Measurements from ENCODE around the gene EFNA3.

EFNA3 gene

GRCh38 chr1:155085504-155086127 lies 7.0 kb downstream of the EFNA3 start:
- DNase-seq, result no peak

DNA sequence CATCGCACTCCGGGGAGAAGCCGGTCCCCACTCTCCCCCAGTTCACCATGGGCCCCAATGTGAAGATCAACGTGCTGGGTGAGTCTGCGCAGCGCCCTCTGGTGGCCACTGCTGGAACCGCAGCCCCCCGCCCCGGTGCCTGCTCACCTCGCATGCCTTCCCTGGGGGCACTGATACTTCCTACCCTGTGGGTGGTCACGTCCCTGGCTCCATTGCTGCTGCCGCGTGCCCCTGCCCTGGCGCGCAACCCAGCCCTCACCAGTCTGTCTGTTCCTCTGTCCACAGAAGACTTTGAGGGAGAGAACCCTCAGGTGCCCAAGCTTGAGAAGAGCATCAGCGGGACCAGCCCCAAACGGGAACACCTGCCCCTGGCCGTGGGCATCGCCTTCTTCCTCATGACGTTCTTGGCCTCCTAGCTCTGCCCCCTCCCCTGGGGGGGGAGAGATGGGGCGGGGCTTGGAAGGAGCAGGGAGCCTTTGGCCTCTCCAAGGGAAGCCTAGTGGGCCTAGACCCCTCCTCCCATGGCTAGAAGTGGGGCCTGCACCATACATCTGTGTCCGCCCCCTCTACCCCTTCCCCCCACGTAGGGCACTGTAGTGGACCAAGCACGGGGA lies 7.6 kb downstream of the EFNA3 start:
- DNase-seq, result peak; percentile 67

DNA sequence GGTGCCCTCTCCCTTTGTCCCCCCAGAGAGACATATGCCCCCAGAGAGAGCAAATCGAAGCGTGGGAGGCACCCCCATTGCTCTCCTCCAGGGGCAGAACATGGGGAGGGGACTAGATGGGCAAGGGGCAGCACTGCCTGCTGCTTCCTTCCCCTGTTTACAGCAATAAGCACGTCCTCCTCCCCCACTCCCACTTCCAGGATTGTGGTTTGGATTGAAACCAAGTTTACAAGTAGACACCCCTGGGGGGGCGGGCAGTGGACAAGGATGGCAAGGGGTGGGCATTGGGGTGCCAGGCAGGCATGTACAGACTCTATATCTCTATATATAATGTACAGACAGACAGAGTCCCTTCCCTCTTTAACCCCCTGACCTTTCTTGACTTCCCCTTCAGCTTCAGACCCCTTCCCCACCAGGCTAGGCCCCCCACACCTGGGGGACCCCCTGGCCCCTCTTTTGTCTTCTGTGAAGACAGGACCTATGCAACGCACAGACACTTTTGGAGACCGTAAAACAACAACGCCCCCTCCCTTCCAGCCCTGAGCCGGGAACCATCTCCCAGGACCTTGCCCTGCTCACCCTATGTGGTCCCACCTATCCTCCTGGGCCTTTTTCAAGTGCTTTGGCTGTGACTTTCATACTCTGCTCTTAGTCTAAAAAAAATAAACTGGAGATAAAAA lies 8.4 kb downstream of the EFNA3 start:
- DNase-seq, result no peak

DNA sequence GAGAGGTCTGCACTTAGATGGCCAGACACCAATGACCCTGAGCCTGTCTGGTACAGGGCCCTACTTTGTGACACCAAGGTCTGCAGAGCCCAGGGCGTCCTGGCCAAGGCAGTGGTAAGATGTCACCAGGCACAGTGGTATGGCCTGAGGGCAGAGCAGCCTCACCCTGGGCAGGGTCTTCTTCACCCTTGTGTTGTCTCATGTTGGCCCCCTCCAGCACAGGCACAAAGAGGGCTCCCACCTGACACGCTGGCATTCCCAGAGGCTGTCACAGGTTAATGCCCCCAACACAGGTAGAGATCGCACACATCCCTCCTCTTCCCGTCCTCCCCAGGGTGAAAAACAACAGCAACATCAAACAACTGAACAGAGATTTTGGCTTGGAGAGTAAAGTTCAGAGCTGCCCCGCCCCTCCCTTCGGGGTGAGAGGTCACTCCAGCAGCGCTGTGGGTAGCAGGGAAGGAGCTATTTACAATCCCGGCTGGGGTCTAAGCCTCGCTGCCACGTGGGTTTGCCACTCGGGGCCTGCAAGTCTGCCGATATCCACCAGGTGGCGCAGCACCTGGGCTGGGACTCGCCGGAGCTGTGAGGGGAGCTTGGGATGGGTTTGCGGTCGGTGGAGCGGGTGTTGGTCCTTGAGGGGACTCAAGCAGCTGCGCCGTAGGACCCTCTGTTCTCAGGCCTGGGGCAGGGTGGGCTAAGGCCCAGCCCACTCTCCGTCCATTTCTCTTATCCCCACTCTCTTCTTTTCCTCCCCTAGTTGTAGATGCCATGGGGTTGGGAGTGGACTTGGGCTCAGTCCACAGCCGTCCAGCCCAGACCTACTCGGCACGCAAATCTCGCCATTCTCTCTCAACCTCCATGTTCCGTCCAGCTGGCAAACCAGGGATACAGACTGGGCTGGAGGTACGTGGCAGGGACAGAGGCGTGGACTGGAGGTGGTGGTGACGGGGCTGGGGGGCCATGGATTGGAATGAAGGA lies 12.7 kb downstream of the EFNA3 start:
- peak; percentile 61 for DNase-seq

DNA sequence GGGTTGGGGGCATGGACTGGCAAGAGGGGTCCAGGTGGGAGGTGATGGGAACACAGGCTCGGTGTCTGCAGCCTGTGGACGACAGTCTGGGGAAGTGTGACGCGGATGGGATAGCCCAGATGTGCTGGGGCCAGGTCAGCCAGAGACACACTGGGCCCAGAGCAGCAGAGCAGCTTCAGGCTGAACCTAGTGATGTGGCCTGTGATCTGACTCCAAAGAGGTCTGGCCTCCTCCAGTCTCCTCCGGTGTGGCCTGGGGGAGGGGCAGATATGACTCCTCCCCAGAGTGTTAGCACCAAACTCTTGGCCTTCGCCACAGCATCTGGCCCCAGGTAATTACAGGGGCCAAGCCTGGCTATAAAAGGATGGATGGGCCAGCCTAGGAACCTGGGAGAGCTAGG lies 13.5 kb downstream of the EFNA3 start:
- DNase-seq, result no peak

- DNase-seq, result no peak
Observed at GRCh38 chr1:155092641-155093040, 14.0 kb downstream of the EFNA3 start.

DNA sequence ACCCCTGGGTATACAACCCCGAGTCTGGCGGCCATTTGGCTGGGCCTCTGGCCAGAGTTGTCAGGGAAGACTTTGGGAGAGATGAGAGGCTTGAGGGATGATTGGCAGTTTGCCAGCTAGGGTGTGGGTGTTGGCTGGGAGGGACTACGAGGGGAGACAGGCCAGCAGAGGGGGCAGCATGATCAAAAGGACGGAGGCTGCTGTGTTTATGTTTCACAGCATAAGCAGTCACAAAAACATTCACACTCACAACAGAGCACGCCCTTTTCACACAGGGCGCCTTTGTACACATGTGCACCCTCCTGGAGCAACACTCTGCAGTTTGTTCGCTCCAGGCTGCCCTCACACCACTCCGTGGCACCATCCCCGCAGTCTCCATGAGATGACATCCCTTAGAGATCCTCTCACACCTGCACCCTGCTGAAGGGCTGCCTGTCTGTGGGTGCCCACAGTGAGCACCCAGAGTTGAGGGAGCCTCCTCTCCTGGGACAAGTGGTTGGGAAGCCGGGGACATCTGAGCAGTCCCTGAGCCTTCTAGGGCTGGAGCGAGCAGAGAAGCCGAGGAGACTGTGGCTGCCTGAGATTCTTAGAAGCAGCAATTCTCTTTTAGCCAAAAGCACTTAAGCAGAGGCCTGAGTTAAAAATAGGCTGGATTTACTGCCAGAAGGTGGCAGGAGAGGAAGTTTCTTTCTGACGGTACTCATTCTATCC lies 15.4 kb downstream of the EFNA3 start:
- no peak for DNase-seq

DNA sequence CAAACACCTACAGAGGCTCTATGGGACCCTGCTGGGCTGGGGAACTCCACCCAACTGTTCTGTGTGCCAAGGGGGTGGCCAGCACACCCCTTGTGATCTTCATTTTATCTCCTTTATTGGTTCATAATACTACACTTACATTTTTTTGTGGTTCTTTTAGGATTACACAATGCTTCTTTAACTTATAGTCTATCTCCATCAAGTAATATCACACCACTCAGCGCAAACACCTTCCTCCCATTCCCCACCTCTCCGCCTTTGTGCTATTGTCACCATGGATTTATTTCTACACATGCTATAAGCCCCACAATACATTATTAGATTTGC lies 15.9 kb downstream of the EFNA3 start:
- DNase-seq, result no peak

DNA sequence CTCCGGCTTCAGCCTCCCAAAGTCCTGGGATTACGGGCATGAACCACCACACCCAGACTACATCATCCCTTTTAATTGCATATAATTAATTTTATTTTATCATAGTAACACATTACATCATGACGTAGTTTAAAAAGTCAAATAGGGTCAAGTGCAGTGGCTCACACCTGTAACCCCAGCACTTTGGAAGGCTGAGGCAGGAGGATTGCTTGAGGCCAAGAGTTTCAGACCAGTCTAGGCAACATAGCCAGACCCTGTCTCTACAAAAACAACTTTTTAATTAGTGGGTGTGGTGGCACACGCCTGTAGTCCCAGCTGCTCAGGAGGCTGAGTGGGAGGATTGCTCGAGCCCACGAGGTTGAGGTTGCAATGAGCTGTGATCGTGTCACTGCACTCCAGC lies 20.7 kb downstream of the EFNA3 start:
- no peak for DNase-seq

DNA sequence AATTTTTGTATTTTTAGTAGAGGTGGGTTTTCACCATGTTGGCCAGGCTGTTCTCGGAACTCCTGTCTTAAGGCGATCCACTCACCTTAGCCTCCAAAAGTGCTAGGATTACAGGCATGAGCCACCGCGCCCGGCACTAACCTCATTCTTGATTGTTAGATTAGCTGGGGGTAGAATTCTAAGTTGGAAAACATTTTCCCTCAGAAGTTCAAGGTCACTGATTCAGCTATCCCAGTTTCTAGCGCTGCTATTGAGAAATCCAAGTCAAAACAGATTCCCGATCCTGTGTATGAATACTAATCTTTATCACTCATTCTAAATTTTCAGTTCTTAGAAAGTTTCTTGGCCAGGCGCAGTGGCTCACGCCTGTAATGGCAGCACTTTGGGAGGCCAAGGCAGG lies 24.7 kb downstream of the EFNA3 start:
- DNase-seq, result no peak

GRCh38 chr1:155104605-155105534 lies 26.2 kb downstream of the EFNA3 start:
- no peak for DNase-seq

GRCh38 chr1:155105604-155106011 lies 27.0 kb downstream of the EFNA3 start:
- DNase-seq, result no peak

DNA sequence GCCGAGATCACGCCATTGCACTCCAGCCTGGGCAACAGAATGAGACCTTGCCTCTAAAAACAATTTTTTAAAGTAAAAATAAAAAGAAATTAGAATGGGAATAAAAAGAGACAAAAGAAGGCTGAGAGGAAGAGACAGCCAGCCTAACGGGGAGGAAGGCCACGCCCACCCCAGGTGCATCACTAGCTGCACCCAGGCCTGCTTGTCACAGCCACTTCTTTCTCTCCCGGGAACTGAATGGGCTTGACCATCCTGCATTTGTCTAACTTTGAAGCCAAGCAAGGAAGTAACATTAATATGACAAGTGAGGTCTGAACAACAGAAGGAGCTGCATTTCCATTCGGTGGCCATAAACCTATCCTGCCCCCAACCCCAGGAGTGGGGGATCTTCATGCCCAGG lies 28.2 kb downstream of the EFNA3 start:
- DNase-seq, result no peak

DNA sequence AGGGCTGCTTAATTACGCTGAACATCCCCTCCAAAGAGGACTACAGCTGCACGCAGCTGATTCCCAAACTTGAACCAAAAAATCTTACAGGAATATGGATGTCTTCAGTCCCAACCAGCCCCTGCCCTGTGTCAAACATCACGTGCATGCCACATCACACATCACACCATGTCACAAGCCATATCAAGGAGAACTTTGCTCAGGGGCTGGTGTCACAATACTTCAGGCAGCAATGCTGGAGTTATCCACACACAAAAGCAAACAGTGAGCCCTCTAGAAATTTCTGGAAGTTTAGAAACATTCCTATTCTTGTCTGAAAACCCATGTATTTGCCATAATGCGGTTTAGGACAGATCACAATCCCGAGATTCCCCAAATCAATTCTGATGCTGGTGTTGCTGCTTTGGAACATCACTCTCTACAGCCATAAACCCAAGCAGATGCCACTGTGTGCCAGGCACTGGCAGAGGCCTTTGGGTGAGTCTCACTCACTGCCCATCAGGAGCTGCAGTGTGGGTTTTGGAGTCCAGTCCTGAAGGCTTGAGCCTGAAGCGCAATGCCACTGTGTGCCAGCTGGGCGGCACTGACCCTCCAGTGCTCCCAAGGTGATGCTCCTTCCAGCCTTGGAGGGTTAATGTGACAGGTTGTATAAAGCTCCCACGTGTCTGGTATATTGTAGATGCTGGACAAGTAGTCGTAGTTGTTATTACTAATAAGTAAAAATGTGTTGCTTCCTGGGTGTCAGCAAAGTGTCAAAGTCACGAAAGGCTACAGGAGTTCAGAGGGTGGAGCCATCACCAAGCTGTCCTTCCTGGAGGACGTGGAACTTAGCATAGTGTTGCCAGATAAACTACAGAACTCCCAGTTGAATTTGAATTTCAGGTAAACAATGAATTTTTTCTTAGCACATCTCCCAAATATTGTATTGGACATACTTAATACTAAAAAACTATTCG lies 28.9 kb downstream of the EFNA3 start:
- DNase-seq, result no peak

DNA sequence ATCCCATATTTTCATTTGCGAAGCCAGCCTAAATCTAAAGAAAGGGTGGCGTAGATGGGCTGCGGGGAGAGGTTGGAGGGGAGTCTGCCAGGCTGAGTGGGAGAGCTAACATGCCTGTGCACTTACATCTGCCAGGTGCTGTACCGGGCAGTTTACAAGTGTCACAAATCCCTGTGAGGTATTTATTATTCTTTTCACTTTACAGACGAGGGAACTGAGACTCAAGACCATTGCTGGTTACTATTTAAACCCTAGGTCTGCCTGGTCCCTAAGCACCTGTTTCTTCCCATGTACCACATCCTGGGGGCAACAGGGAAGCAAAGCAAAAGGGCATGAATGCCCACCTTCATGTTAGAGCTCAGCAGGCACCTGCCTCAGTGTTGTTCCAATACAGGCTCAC lies 29.7 kb downstream of the EFNA3 start:
- no peak for DNase-seq

DNA sequence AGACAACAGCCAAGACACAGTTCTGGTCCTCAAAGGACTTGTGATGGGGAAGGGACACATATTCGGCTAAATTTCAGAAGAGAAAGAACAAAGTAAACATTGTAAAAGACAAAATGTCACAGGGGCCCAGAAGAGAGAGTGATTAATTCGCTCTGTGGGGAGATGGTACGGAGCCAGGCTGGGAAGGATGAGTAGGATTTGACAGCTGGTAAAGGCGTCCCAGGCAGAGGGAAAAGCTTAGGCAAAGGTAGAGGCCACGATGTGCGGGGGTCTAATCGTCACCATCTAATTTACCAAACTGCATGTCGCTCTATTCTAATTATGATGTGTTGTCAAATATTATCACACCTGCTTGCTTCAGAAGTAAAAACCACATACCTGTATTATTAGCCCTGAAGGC lies 31.7 kb downstream of the EFNA3 start:
- no peak for DNase-seq

GRCh38 chr1:155110826-155111225 lies 32.2 kb downstream of the EFNA3 start:
- DNase-seq, result no peak

- DNase-seq, result no peak
Observed at GRCh38 chr1:155113450-155113980, 34.9 kb downstream of the EFNA3 start.

GRCh38 chr1:155116113-155116764 lies 37.6 kb downstream of the EFNA3 start:
- DNase-seq, result no peak

- no peak for DNase-seq
Observed at GRCh38 chr1:155117610-155118009, 39.0 kb downstream of the EFNA3 start.

Measured in NCI-H1048 (cell line).